Activated naive CD4-positive, alpha-beta T cell treated with anti-CD3 and anti-CD28 coated beads, Interleukin-2, amount 10 ng/mL, durations not matched to agents 7 days and 5 days (primary cell): ENCODE results near the gene GALNTL6.

Experiments
- CTCF ChIA-PET: fragments of 350-600 bp; sonication (Branson Sonifier 250); formaldehyde crosslinking; loops from one replicate; lab custom pipeline; 2021; ENCODE audit warnings: antibody characterized with exemption; lab: Charles Lee
- DNase-seq: peaks from one replicate; pipeline ENCODE4 v3.0.0-alpha.2; 2020
- H3K27ac Mint-ChIP-seq: one replicate; pipeline ENCODE4 v1.8.0; 2021; ENCODE audit warnings: mild to moderate bottlenecking, moderate library complexity, mixed read lengths
- H3K27me3 Mint-ChIP-seq: one replicate; pipeline ENCODE4 v1.8.0; 2021; ENCODE audit warnings: mild to moderate bottlenecking, mixed read lengths
- H3K36me3 Mint-ChIP-seq: one replicate; pipeline ENCODE4 v1.8.0; 2021; ENCODE audit warnings: mixed read lengths
- H3K4me1 Mint-ChIP-seq: one replicate; pipeline ENCODE4 v1.8.0; 2021; ENCODE audit warnings: mixed read lengths
- H3K4me3 Mint-ChIP-seq: one replicate; pipeline ENCODE4 v1.8.0; 2021; ENCODE audit warnings: mild to moderate bottlenecking, moderate library complexity, mixed read lengths
- H3K9me3 Mint-ChIP-seq: one replicate; pipeline ENCODE4 v1.8.0; 2021; ENCODE audit warnings: mixed read lengths

Gene GALNTL6

DNA sequence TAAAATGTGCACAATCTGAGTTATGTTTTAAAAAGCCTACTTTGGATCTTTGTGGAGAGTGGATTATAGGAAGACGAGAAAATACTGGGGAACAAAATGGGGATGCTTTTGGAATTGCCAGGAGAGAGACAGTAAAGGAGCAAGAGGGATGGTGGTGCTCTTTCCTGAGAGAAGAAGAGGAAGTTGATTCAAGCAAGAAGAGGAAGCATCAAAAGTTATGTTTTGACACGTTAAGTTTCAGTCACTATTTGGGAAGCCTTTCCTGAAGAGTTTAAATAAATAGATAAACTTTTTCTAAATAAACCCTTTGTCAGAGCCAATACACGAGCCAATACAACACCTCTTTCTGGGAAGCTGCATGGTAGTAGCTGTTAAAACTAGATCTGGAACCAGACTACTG, 394.1 kb downstream of the GALNTL6 start:
- no peaks in the 10 kb centered on the region for H3K27me3 Mint-ChIP-seq
- H3K9me3 Mint-ChIP-seq, result peaks cover 5% of the 10 kb centered on the region
- CTCF ChIA-PET, result no interaction called here
- H3K36me3 Mint-ChIP-seq, result no peaks in the 10 kb centered on the region
- H3K27ac Mint-ChIP-seq, result no peak overlapping the region
- no peak for DNase-seq
- no peaks in the 10 kb centered on the region for H3K4me1 Mint-ChIP-seq
- H3K4me3 Mint-ChIP-seq, result no peak overlapping the region

DNA sequence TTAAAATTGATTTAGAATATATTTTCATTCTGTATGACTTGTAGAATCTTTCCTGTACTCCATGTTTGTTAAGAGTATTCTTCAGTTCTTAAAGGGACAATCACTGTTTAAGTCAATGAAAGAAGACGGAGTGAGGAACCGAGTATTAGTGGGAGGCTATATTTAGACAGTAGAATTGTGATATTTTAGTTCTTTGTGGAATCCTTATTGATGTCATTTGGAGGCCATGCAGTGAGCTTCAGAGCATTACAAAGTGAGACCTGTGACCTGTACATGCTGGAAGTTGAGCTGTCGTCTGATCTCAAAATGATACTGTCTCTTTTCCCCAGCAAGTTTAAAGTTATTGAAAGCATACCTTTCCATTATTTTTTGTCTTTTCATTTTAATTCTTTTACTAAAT, 394.7 kb downstream of the GALNTL6 start:
- H3K4me1 Mint-ChIP-seq, result no peaks in the 10 kb centered on the region
- no peaks in the 10 kb centered on the region for H3K27me3 Mint-ChIP-seq
- CTCF ChIA-PET, result no interaction called here
- H3K36me3 Mint-ChIP-seq, result no peaks in the 10 kb centered on the region
- H3K9me3 Mint-ChIP-seq, result peaks cover 5% of the 10 kb centered on the region
- no peak for DNase-seq
- no peak overlapping the region for H3K4me3 Mint-ChIP-seq
- H3K27ac Mint-ChIP-seq, result no peak overlapping the region

DNA sequence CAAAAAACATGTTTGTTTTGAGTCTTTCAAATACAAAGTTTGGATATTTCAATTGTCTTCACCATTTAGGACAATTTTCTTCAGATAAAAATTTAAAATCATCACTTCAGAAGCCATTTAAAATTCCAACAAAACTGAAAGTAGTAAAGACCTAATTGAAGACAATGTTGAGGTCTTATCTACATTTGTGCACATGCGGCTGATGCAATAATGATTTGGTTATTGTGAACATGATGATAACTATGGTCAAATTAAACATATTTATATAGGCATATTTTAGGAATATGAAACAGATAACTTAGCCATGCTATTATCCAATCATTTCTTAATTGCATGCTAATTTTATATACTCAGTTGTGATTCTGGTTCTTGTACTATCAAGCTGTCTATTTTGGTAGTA, 407.5 kb downstream of the GALNTL6 start:
- Mint-ChIP-seq H3K27ac (no peak overlapping the region), H3K36me3 (no peaks in the 10 kb centered on the region), H3K4me3 (no peak overlapping the region), H3K4me1 (no peaks in the 10 kb centered on the region), H3K9me3 (no peaks in the 10 kb centered on the region), H3K27me3 (no peaks in the 10 kb centered on the region)
- CTCF ChIA-PET, result no interaction called here
- no peak for DNase-seq

GRCh38 chr4:172225457-172225856, 412.3 kb downstream of the GALNTL6 start:
- Mint-ChIP-seq H3K36me3 (no peaks in the 10 kb centered on the region), H3K4me1 (no peaks in the 10 kb centered on the region), H3K27me3 (no peaks in the 10 kb centered on the region), H3K27ac (no peak overlapping the region), H3K4me3 (no peak overlapping the region), H3K9me3 (peaks cover 5% of the 10 kb centered on the region)
- CTCF ChIA-PET, result no interaction called here
- no peak for DNase-seq

- H3K27me3 Mint-ChIP-seq, result no peaks in the 10 kb centered on the region
- no peak for DNase-seq
- H3K27ac Mint-ChIP-seq, result no peak overlapping the region
- no peaks in the 10 kb centered on the region for H3K36me3 Mint-ChIP-seq
- H3K4me1 Mint-ChIP-seq, result no peaks in the 10 kb centered on the region
- H3K9me3 Mint-ChIP-seq, result peaks cover 7% of the 10 kb centered on the region
- CTCF ChIA-PET, result no interaction called here
- H3K4me3 Mint-ChIP-seq, result no peak overlapping the region
These were observed 419.8 kb downstream of the GALNTL6 start for GRCh38 chr4:172232966-172233365.

- no peaks in the 10 kb centered on the region for H3K36me3 Mint-ChIP-seq
- no peak for DNase-seq
- CTCF ChIA-PET, result no interaction called here
- H3K4me3 Mint-ChIP-seq, result no peak overlapping the region
- H3K9me3 Mint-ChIP-seq, result no peaks in the 10 kb centered on the region
- H3K27ac Mint-ChIP-seq, result no peak overlapping the region
- no peaks in the 10 kb centered on the region for H3K27me3 Mint-ChIP-seq
- no peaks in the 10 kb centered on the region for H3K4me1 Mint-ChIP-seq
These were observed 430.3 kb downstream of the GALNTL6 start for GRCh38 chr4:172243551-172243950.

GRCh38 chr4:172245516-172245915, 432.3 kb downstream of the GALNTL6 start:
- CTCF ChIA-PET, result no interaction called here
- peaks cover 2% of the 10 kb centered on the region for H3K9me3 Mint-ChIP-seq
- no peak overlapping the region for H3K27ac Mint-ChIP-seq
- H3K4me1 Mint-ChIP-seq, result no peaks in the 10 kb centered on the region
- no peaks in the 10 kb centered on the region for H3K36me3 Mint-ChIP-seq
- no peak overlapping the region for H3K4me3 Mint-ChIP-seq
- DNase-seq, result no peak
- no peaks in the 10 kb centered on the region for H3K27me3 Mint-ChIP-seq

DNA sequence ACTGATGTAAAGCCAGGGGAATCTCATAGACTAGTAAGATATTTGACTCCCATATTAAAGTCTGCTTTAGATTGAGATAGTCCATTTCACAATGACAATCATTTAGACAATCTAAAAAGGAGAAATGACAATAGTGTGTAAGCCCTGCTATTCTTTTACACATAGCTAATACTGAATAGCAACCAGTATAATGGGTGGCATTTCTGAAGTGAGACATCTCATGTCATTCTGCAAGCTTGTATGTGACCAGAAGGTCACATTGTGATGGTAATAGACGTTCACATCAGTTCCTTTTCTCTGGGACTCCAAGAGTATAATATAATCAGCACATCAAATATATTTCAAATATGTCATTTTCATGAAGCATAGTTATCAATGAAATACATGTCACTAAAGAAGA, 440.2 kb downstream of the GALNTL6 start:
- Mint-ChIP-seq H3K9me3 (peaks cover 4% of the 10 kb centered on the region), H3K36me3 (no peaks in the 10 kb centered on the region), H3K27ac (no peak overlapping the region), H3K4me3 (no peak overlapping the region), H3K4me1 (no peaks in the 10 kb centered on the region), H3K27me3 (no peaks in the 10 kb centered on the region)
- DNase-seq, result no peak
- CTCF ChIA-PET, result no interaction called here

DNA sequence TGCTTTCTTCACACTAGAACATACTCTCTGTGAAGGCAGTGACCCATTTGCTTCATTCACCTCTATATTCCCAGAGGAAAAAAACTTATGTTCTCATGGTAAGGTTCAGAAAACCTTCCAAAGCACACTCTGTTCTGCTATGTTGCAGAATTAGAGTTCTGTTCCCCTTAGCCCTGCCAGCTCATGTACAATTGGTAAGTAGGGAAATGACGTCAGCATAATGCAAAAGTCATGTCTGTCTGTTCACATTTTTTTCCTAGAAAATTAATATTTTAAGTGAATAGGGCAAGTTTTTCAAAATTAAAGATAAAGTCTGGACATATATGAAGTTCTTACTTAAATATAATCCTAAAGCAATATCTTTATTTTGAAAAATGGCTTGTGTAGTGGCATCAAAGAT, 443.6 kb downstream of the GALNTL6 start:
- Mint-ChIP-seq H3K27ac (no peak overlapping the region), H3K4me3 (no peak overlapping the region), H3K36me3 (no peaks in the 10 kb centered on the region), H3K9me3 (no peaks in the 10 kb centered on the region), H3K27me3 (no peaks in the 10 kb centered on the region), H3K4me1 (no peaks in the 10 kb centered on the region)
- CTCF ChIA-PET, result no interaction called here
- no peak for DNase-seq

- H3K36me3 Mint-ChIP-seq, result no peaks in the 10 kb centered on the region
- no peak for DNase-seq
- no peak overlapping the region for H3K27ac Mint-ChIP-seq
- CTCF ChIA-PET, result no interaction called here
- H3K4me3 Mint-ChIP-seq, result no peak overlapping the region
- H3K9me3 Mint-ChIP-seq, result no peaks in the 10 kb centered on the region
- no peaks in the 10 kb centered on the region for H3K4me1 Mint-ChIP-seq
- H3K27me3 Mint-ChIP-seq, result no peaks in the 10 kb centered on the region
These were observed 457.2 kb downstream of the GALNTL6 start for GRCh38 chr4:172270397-172270796.

- CTCF ChIA-PET, result no interaction called here
- no peaks in the 10 kb centered on the region for H3K27me3 Mint-ChIP-seq
- peaks cover 2% of the 10 kb centered on the region for H3K9me3 Mint-ChIP-seq
- DNase-seq, result no peak
- H3K4me1 Mint-ChIP-seq, result no peaks in the 10 kb centered on the region
- H3K36me3 Mint-ChIP-seq, result no peaks in the 10 kb centered on the region
- H3K4me3 Mint-ChIP-seq, result no peak overlapping the region
- no peak overlapping the region for H3K27ac Mint-ChIP-seq
These were observed 473.9 kb downstream of the GALNTL6 start for GRCh38 chr4:172287117-172287516.

- H3K9me3 Mint-ChIP-seq, result peaks cover 4% of the 10 kb centered on the region
- H3K4me1 Mint-ChIP-seq, result no peaks in the 10 kb centered on the region
- no peak overlapping the region for H3K4me3 Mint-ChIP-seq
- no peak for DNase-seq
- CTCF ChIA-PET, result no interaction called here
- no peaks in the 10 kb centered on the region for H3K36me3 Mint-ChIP-seq
- no peak overlapping the region for H3K27ac Mint-ChIP-seq
- no peaks in the 10 kb centered on the region for H3K27me3 Mint-ChIP-seq
These were observed 492.5 kb downstream of the GALNTL6 start for GRCh38 chr4:172305698-172306097.

DNA sequence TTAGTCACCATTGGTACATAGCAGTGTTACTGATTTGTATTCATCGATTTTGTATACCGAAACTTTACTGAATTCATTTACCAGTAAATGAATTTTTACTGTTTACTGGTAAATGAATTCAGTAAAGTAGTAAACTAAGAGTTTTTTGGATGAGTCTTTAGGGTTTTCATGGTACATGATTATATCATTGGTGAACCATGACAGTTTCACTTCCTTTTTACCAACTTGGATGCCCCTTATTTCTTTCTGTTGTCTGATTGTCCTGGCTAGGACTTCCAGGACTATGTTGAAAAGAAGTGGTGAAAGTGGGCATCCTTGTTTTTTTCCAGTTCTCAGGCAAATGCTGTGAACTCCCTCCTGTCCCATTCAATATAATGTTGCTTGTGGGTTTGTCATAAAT, 494.9 kb downstream of the GALNTL6 start:
- CTCF ChIA-PET, result no interaction called here
- peaks cover 5% of the 10 kb centered on the region for H3K9me3 Mint-ChIP-seq
- H3K4me1 Mint-ChIP-seq, result no peaks in the 10 kb centered on the region
- H3K4me3 Mint-ChIP-seq, result no peak overlapping the region
- H3K27me3 Mint-ChIP-seq, result no peaks in the 10 kb centered on the region
- H3K27ac Mint-ChIP-seq, result no peak overlapping the region
- no peaks in the 10 kb centered on the region for H3K36me3 Mint-ChIP-seq
- no peak for DNase-seq

DNA sequence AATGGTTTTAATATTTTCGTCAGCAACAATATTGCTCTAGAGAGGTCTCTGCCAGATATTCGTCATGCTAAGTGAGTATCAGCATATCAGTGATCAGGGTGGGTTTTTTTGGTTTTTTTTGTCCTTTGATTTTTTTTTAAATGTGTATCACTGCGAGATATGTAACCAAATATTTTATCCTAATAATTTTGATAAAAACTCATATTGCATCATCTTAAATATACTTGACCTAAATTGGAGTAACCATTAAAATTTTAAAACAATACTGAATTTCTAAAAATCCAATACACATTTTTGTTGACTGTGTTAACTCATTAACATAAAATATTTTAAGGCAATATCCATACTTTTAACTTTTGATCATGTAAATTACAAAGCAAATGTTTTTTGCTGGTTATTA, 498.5 kb downstream of the GALNTL6 start:
- no peak overlapping the region for H3K4me3 Mint-ChIP-seq
- no peaks in the 10 kb centered on the region for H3K36me3 Mint-ChIP-seq
- H3K9me3 Mint-ChIP-seq, result peaks cover 5% of the 10 kb centered on the region
- DNase-seq, result no peak
- H3K4me1 Mint-ChIP-seq, result no peaks in the 10 kb centered on the region
- CTCF ChIA-PET, result no interaction called here
- H3K27ac Mint-ChIP-seq, result no peak overlapping the region
- H3K27me3 Mint-ChIP-seq, result no peaks in the 10 kb centered on the region

GRCh38 chr4:172323288-172323687, 510.1 kb downstream of the GALNTL6 start:
- no peak for DNase-seq
- Mint-ChIP-seq H3K27me3 (no peaks in the 10 kb centered on the region), H3K4me1 (no peaks in the 10 kb centered on the region), H3K27ac (no peak overlapping the region), H3K4me3 (no peak overlapping the region), H3K9me3 (peaks cover 7% of the 10 kb centered on the region), H3K36me3 (no peaks in the 10 kb centered on the region)
- CTCF ChIA-PET, result no interaction called here

DNA sequence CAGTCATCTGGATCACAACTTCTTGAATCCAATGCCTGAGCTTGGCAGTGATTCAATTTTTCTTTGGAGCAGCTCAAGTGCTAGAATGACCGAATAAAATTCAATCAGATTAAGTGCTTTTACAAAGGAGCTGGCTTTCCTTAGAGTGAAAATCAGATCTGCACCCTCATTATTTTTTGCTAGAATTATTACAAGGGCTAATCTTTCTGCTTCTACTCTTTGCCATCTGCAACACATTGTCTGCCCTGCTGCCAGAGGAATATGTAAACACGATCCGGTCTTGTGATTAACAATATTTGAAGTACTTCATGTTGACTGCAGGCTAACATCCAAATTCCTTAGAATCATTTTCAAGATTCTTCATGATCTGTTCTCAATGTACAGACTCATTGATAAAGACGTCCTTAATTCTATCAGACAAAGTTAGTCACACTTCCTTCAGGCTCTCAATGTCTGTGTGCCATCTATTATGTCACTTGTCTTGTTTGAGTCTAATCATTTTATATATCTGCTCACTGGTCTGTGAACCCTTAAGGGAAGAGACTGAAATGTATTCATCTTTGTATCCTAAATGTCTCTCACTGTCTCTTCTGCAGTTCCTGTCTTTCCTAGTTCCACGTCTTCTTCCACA, 531.2 kb downstream of the GALNTL6 start:
- no peak overlapping the region for H3K4me3 Mint-ChIP-seq
- DNase-seq, result no peak
- peaks cover 11% of the 10 kb centered on the region for H3K9me3 Mint-ChIP-seq

More for the DNA sequence above, 531.2 kb downstream of the GALNTL6 start:
- Mint-ChIP-seq H3K27ac (no peak overlapping the region), H3K4me1 (no peaks in the 10 kb centered on the region), H3K36me3 (no peaks in the 10 kb centered on the region), H3K27me3 (no peaks in the 10 kb centered on the region)
- CTCF ChIA-PET, result no interaction called here
